Endothelial cell of umbilical vein (primary cell): ENCODE results near the gene ZFR.

Experiments
- CTCF ChIP-seq, 2 donors: IDR thresholded peaks; 1 replicate in 1 of 2; 2 replicates in 1 of 2; pipeline ENCODE4 v1.5.1; 2011; ENCODE audit warnings: low read length in 2 of 2, mild to moderate bottlenecking in 2 of 2, moderate library complexity in 2 of 2, control low read depth in 1 of 2, inconsistent platforms in 1 of 2, low read depth in 1 of 2; ENCODE audit not compliant: insufficient read depth in 1 of 2; ENCODE audit errors: extremely low read depth in 1 of 2
- EZH2 ChIP-seq: IDR thresholded peaks from 2 replicates; pipeline ENCODE4 v1.6.1; 2012; ENCODE audit warnings: borderline replicate concordance, low read depth, mild to moderate bottlenecking, moderate library complexity, low read length, inconsistent platforms; ENCODE audit not compliant: severe bottlenecking
- GATA2 ChIP-seq: IDR thresholded peaks from 2 replicates; pipeline ENCODE4 v1.7.0; 2011; ENCODE audit warnings: low read depth, mild to moderate bottlenecking, moderate library complexity, mixed read lengths, low read length; ENCODE audit not compliant: insufficient read length, insufficient read depth
- JUN ChIP-seq: IDR thresholded peaks from 2 replicates; pipeline ENCODE4 v1.6.1; 2011; ENCODE audit warnings: borderline replicate concordance, low read depth; ENCODE audit not compliant: insufficient read length, insufficient read depth
- MAX ChIP-seq: IDR thresholded peaks from 2 replicates; pipeline ENCODE4 v1.6.1; 2011; ENCODE audit not compliant: insufficient read depth, insufficient read length
- POLR2AphosphoS5 ChIP-seq: IDR thresholded peaks from 2 replicates; pipeline ENCODE4 v1.6.1; 2012; ENCODE audit warnings: low read depth, mild to moderate bottlenecking, control low read depth, low read length, moderate library complexity; ENCODE audit not compliant: insufficient read depth

- TF ChIP-seq MAX = no peak
- TF ChIP-seq CTCF (IDR thresholded peaks at IDR 0.05; ENCODE audit: extremely low read depth in 1 of 2, insufficient read depth in 1 of 2, low read depth in 1 of 2, low read length in 2 of 2) = no peak
- TF ChIP-seq POLR2AphosphoS5 = no peak
- TF ChIP-seq EZH2 = no peak
- no peak for TF ChIP-seq JUN
- no peak for TF ChIP-seq GATA2
These were observed 44.1 kb downstream of the ZFR start for GRCh38 chr5:32400401-32400800.
